GM19025 (cell line): ENCODE measurements around the gene TIAM2.
"Not testable (repeated sequence)": the region's sequence is repeated elsewhere in the genome, so short reads cannot be mapped to it uniquely, and the experiment has no call there.

ENCODE experiments used
- ATAC-seq: cut with Tn5 transposase; IDR thresholded peaks from one replicate; pipeline ENCODE4 v1.9.1; 2021; ENCODE audit warnings: mild to moderate bottlenecking, low read depth, moderate library complexity; ENCODE audit not compliant: unreplicated experiment

TIAM2 gene

GRCh38 chr6:154986787-154987235 is 8.3 kb upstream of the TIAM2 start:
- no peak for ATAC-seq

- ATAC-seq: no peak
These were observed 5.7 kb upstream of the TIAM2 start for GRCh38 chr6:154989448-154989847.

GRCh38 chr6:154991207-154991606 is 3.9 kb upstream of the TIAM2 start:
- ATAC-seq: no peak

GRCh38 chr6:154993026-154993425 is 2.1 kb upstream of the TIAM2 start:
- ATAC-seq: no peak

GRCh38 chr6:154993710-154994109 is 1.4 kb upstream of the TIAM2 start:
- no peak for ATAC-seq

DNA sequence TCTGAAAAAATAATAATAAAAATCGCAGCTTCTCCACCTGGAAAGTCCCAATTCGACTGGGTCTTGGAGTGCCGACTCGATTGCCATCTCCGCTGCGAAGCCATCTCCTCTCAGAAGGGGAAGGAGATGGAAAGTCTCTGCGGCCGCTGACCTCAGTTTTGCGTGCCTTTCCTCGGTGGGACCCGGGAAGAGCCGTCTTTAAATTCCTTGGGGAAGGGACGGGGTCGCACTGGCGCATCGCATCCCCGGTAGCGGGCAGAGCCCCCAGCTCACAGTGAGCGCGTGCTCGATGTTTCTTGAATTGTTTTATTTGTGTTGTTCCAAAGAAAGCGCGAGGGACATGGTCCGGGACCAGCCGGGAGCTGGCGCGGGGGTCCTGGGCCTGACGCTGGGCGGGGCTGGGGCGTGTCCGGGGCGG is 270 bp upstream of the TIAM2 start:
- no peak for ATAC-seq

DNA sequence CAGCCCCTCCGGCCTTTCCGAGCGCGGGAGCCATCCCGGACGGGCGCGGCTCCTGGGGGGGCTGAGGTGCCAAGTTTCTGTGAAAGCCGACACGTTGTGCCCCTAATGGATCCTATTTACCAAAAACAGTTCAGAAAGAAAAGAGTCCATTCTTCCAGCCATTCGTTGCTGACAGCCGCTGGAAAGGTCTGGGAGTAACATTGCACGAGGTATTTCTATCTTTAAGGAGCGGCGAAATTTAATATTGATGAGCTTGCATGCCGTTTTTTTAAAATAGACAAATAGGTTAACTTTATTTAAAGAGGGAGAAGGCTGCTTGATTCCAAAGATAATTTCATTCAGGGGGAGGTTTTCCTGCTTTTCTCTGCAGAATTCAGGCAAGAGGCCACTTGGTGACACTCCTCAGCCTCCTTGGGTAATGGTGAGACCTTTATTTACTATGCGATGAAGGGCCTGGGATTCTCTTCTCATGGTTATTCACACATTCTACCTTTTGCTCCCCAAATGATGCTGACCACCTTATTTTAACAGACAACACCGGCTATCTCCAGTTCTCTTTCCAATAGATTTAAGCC is 988 bp downstream of the TIAM2 start:
- no peak for ATAC-seq

DNA sequence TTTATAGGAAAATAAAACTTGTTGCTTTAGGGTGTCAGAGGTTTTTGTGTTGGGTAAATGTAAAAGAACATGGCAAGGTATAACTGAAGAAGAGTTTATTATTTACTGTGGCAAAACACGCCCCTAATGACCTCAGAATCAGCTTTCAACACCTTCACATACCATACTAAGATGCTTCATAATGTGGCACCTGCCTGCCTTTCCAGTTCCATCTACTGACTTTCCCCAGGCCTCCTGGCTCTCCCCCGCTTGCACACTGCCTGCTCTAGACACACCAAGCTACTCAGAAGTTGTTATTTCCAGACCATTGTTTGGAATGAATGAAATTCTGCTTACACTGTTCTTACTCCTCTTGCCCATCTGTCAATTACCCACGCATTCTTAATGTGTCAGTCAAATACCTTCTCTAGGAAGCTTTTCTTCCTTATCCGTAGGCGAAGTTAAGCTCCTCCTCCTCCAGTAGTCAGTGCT is 1.8 kb downstream of the TIAM2 start:
- no peak for ATAC-seq

DNA sequence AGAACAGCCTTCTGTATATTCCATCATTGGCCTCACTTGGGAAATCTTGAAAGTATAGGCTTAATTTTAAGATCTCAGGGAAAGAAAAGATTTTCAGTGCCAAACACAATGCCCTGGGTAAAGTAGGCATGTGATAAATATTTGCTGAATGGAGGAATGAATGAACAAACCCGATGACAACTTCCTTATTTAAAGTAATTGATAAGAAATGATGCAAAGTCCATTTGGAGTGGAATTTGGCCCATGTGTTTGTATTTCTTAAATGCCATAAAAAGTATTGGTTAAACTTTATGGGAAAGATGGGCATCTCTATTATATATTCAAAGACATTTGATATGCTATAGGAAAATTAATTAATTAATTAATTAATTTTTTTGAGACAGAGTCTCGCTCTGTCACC is 3.7 kb downstream of the TIAM2 start:
- ATAC-seq: no peak

GRCh38 chr6:155001482-155001881 is 6.4 kb downstream of the TIAM2 start:
- ATAC-seq: no peak

DNA sequence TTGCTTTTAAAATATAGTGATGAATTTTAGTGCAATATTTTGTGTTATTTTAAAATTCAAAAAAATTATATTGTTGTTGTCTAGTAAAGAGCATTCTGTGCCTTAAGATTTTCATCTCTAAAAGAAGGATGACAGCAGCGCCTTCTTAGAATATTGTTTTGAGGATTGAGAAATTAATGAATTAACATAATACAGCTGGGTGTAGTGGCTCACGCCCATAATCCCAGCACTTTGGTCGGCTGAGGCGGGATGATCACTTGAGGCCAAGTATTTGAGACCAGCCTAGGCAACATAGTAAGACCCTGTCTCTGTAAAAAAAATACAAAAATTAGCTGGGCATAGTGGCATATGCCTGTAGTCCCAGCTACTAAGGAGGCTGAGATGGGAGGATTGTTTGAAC is 6.8 kb downstream of the TIAM2 start:
- ATAC-seq: no peak

- ATAC-seq: no peak
These were observed 8.4 kb downstream of the TIAM2 start for GRCh38 chr6:155003476-155003875.

DNA sequence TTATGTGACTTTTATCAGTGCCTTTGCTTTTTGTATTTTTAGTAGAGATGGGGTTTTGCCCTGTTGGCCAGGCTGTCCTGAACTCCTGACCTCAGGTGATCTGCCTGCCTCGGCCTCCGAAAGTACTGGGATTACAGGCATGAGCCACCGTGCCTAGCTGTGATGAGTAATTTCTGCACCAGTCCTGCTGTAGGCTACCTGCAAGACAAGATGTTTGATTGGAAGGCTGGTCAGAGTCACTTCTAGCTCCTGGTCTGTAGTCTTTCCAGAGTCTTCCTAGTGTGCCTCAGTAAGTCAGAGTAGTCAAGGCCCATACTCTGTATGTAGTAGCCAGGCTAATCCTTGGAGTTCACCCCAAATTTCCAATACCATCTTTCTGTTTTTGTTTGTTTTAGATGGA is 8.9 kb downstream of the TIAM2 start:
- ATAC-seq: no peak

DNA sequence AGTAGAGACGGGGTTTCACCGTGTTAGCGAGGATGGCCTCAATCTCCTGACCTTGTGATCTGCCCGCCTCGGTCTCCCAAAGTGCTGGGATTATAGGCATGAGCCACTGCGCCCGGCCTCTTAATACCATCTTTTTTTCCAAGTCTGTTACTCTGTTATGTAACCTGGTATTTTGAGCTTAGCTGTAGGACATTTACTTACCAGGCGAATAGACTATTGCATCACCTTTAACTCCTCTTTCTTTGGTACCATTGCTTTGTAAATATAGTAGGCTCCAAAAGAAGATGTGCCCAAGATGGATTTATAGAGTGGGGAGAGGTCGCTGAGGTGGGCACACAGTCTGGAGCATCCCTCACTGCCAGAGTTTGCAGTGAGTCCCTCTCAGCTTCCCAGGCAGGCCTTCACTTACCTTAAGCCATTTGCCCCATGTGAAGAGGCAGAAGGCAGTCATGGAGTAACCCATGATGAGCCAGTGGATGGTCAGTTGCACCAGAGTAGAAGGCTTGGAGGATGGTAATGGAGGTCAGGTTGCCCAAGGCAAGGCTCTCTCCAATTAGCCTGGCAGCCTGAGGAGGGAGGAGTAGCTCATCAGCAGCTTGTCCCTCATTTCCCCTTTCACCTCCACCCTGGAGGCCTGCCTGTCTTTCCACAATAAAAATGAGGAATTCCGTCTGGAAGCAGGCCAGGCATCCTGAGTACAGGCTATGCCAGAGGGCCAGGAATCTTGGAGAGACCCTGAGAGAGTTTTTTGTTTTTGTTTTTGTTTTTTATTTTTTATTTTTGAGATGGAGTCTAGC is 9.7 kb downstream of the TIAM2 start:
- ATAC-seq: no peak

DNA sequence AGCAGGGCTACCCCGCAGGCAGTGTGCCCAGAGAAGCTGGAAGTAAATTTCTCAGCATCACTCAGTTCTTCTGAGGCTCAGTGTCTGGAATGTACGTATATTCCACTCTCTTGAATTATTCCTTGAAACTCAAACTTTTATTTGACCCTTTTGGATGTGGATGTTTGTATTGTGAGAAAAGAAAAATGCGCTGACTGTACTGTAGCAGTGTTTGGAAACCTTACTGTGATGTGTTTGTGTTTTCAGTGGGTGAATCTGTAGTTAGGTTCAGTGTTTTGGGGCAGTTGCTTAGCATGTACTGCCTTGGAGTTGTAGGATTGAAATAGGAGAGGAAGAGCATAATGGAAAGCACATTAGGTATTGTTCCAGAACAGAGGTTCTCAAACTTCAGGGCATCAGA is 13.5 kb downstream of the TIAM2 start:
- ATAC-seq: no peak

DNA sequence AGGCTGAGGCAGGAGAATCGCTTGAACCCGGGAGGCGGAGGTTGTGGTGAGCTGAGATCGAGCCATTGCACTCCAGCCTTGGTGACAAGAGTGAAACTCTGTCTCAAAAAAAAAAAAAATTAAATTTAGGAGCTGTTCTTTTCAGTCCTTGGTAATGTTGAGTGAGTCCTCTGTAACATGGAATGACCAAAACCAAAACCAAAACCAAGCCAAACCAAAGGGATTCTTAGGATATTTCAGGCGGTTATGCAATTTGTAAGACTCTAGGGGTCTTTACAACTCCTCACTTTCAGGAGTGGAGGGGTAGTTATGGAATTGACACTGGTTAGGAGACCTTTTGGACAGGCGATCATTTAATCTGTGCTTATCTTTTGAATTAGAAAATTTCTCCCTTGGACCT is 15.8 kb downstream of the TIAM2 start:
- no peak for ATAC-seq

- ATAC-seq: no peak
These were observed 16.7 kb downstream of the TIAM2 start for GRCh38 chr6:155011809-155012291.

GRCh38 chr6:155013457-155013876 is 18.4 kb downstream of the TIAM2 start:
- ATAC-seq: no peak

- no peak for ATAC-seq
These were observed 19.0 kb downstream of the TIAM2 start for GRCh38 chr6:155014137-155014536.

DNA sequence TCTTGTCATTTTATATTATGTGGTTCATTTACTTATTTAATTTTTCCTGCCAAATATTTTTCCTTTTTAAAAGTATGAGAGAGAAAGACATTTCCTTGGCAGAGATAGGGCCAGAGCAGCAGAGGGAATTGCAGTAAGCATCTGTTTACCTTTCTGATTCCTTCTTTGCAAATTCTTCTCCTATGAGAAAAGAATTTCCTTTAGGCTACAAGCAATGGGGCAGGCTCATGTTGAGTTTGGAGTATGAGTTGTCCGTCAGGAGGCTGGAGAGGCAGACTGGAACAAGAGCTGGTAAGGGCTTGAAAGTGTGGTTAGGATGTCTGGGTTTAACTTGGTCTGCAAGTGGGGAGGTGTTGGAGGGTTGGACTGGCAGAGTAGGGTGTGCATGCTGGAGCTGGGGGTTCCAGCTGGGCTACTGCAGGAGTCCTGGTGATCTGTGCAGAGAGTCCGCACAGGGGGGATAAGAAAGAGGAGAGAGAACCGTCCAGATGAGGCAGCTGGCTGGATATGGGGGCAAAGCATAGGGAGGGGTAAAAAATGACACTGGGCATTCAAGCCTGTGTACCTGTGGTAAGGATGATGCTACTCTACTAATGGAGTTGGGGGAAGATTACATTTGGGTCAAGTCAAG is 19.7 kb downstream of the TIAM2 start:
- ATAC-seq: no peak

DNA sequence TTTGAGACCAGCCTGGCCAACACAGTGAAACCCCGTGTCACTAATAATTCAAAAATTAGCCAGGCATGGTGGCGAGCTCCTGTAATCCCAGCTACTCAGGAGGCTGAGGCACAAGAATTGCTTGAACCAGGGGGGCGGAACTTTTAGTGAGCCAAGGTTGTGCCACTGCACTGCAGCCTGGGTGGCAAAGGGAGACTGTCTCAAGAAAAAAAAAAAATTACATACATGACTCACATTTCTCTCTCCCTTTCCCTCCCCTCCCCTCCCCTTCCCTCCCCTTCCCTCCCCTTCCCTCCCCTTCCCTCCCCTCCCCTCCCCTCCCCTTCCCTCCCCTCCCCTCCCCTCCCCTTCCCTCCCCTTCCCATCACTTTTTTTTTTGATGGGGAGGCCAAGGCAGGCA is 23.3 kb downstream of the TIAM2 start:
- not testable (repeated sequence) for ATAC-seq
